Osteoblast (primary cell): ENCODE measurements around the gene RAB27B. TPM values are rescaled to one million over a fixed set of nuclear protein-coding genes. Genes with fewer than 3 reads are reported as not detected.

Experiments used
- DNase-seq: peaks from one replicate; pipeline ENCODE4 v3.0.0; 2011; ENCODE audit warnings: low spot score, mixed read lengths; ENCODE audit not compliant: insufficient read length; ENCODE audit errors: missing footprints
- H2AFZ ChIP-seq: 2 replicates; pipeline ENCODE4 v1.6.0; 2011; ENCODE audit warnings: mild to moderate bottlenecking, low read length
- H3K27ac ChIP-seq: 2 replicates; pipeline ENCODE4 v1.5.1; 2011; ENCODE audit warnings: mild to moderate bottlenecking, low read depth, low read length, moderate library complexity
- H3K27me3 ChIP-seq: 2 replicates; pipeline ENCODE4 v1.6.0; 2012; ENCODE audit warnings: mild to moderate bottlenecking, control low read depth, inconsistent platforms, low read length, moderate library complexity; ENCODE audit not compliant: insufficient read depth
- H3K36me3 ChIP-seq: 2 replicates; pipeline ENCODE4 v1.5.1; 2011; ENCODE audit warnings: mild to moderate bottlenecking, low read length, control low read depth, moderate library complexity; ENCODE audit not compliant: insufficient read depth
- H3K4me1 ChIP-seq: 2 replicates; pipeline ENCODE4 v1.5.1; 2011; ENCODE audit warnings: mild to moderate bottlenecking, low read length, control low read depth, moderate library complexity; ENCODE audit not compliant: insufficient read depth
- H3K4me2 ChIP-seq: 2 replicates; pipeline ENCODE4 v1.6.0; 2011; ENCODE audit warnings: mild to moderate bottlenecking, low read length; ENCODE audit not compliant: insufficient read depth
- H3K4me3 ChIP-seq: fragments of 200-600 bp; sonication (generic); 3 replicates; pipeline ENCODE4 v1.5.1; 2012; ENCODE audit warnings: mild to moderate bottlenecking, low read length, inconsistent platforms; ENCODE audit not compliant: insufficient read depth
- H3K79me2 ChIP-seq: 2 replicates; pipeline ENCODE4 v1.6.0; 2012; ENCODE audit warnings: mild to moderate bottlenecking, low read length, control low read depth, inconsistent platforms; ENCODE audit not compliant: insufficient read depth
- H3K9me3 ChIP-seq: 2 replicates; pipeline ENCODE4 v1.5.1; 2011; ENCODE audit warnings: low read depth, low read length, control low read depth
- H4K20me1 ChIP-seq: 2 replicates; pipeline ENCODE4 v1.6.0; 2012; ENCODE audit warnings: mild to moderate bottlenecking, low read length, control low read depth; ENCODE audit not compliant: insufficient read depth
- CTCF ChIP-seq: IDR thresholded peaks from 2 replicates; pipeline ENCODE4 v1.5.1; 2011; ENCODE audit warnings: mild to moderate bottlenecking, low read depth, low read length, moderate library complexity; ENCODE audit errors: extremely low read depth
- total RNA-seq: library from RNA; depleted of rRNA; stranded (reverse); fragments of >200 nt; gene quantifications from 2 replicates; pipeline ENCODE4 v1.2.3, GENCODE V29; 2012

The RAB27B gene
- total RNA-seq, 1 donor, result 55.7 TPM

DNA sequence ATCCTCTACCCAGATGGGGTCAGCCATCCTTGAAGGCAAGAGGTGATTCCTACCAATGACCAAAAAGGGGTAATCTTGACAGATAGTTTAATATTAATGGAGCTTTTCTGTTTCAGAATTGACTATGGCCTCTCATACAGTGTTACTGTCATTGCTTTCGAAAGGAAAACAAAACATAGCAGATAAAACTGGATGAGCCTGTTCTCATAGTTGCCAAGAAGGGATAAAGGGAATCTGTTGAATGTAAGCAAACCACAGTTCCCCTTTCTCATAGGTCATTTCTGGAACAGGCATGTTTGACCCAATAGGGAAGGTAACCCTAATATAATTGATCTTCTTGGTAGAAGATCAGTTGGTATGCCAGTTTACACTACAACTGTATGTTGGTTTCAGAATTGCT is 1.6 kb downstream of the RAB27B start:
- Histone ChIP-seq H3K27me3 (no peaks in the 10 kb centered on the region), H2AFZ (no peak overlapping the region), H3K9me3 (no peaks in the 10 kb centered on the region), H3K79me2 (peaks cover 32% of the 10 kb centered on the region), H3K4me2 (peak overlapping the region; percentile 95), H3K36me3 (no peaks in the 10 kb centered on the region), H3K4me3 (peak overlapping the region; percentile 5), H3K4me1 (peaks cover 18% of the 10 kb centered on the region), H4K20me1 (no peaks in the 10 kb centered on the region), H3K27ac (no peak overlapping the region)
- no peak for DNase-seq
- no peak for TF ChIP-seq CTCF

DNA sequence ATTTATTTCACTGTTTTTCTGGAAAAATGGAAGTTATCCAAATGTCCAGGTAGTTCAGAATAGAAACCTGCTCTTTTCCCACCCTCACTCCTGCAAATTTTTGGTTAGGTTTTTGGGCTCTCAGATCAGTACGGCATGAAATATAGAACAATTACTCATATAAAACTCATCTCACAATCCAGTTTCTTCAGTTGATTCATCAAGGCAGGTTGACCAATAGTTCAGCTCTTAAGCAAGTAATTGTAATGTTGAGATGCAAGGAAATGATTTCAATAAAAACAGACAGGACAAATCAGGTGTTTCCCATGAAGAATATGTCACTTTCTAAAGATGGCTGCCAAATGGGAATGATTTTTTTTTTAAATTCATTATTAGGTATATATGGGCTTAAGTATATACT is 2.0 kb downstream of the RAB27B start:
- Histone ChIP-seq H3K9me3 (no peaks in the 10 kb centered on the region), H4K20me1 (no peaks in the 10 kb centered on the region), H2AFZ (no peak overlapping the region), H3K27me3 (no peaks in the 10 kb centered on the region), H3K27ac (no peak overlapping the region), H3K79me2 (peaks cover 35% of the 10 kb centered on the region), H3K4me1 (peaks cover 18% of the 10 kb centered on the region), H3K4me2 (peak overlapping the region; percentile 95), H3K36me3 (no peaks in the 10 kb centered on the region), H3K4me3 (peak overlapping the region; percentile 5)
- TF ChIP-seq CTCF, result no peak
- DNase-seq, result no peak

GRCh38 chr18:54830866-54831265 is 2.6 kb downstream of the RAB27B start:
- H3K36me3 ChIP-seq, result no peaks in the 10 kb centered on the region
- H3K9me3 ChIP-seq, result no peaks in the 10 kb centered on the region
- no peak overlapping the region for H3K4me2 ChIP-seq
- H2AFZ ChIP-seq, result no peak overlapping the region
- peaks cover 41% of the 10 kb centered on the region for H3K79me2 ChIP-seq
- no peaks in the 10 kb centered on the region for H3K27me3 ChIP-seq
- DNase-seq, result no peak
- no peaks in the 10 kb centered on the region for H4K20me1 ChIP-seq
- H3K4me1 ChIP-seq, result peaks cover 18% of the 10 kb centered on the region
- TF ChIP-seq CTCF, result no peak
- H3K27ac ChIP-seq, result no peak overlapping the region
- H3K4me3 ChIP-seq, result no peak overlapping the region

DNA sequence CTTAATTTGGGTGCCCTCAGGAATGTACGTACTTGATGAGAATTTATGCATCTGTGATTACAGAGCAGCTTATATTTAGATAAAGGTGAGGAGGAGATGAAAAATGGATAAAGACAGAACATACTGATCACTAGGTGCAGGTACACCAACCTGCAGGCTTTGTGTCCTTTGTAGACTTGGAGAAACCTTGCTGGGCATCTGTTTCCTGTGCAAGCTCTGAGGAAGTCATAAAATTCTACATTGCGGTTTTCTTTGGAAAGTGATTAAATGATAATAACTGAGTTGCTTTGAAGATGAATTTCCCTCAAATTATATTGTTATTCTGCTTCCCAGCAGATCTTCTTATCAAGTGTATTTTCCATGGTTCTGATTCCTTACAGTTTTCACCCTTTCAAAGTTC is 7.7 kb downstream of the RAB27B start:
- H3K4me3 ChIP-seq, result no peak overlapping the region
- no peaks in the 10 kb centered on the region for H3K9me3 ChIP-seq
- no peak for DNase-seq
- H4K20me1 ChIP-seq, result no peaks in the 10 kb centered on the region
- no peaks in the 10 kb centered on the region for H3K36me3 ChIP-seq
- H2AFZ ChIP-seq, result no peak overlapping the region
- TF ChIP-seq CTCF, result no peak
- no peak overlapping the region for H3K4me2 ChIP-seq
- H3K79me2 ChIP-seq, result peaks cover 26% of the 10 kb centered on the region
- no peak overlapping the region for H3K27ac ChIP-seq
- no peaks in the 10 kb centered on the region for H3K27me3 ChIP-seq
- no peaks in the 10 kb centered on the region for H3K4me1 ChIP-seq
